Activated naive CD4-positive, alpha-beta T cell treated with anti-CD3 and anti-CD28 coated beads for 36 hours (primary cell): ENCODE data around the gene PIGP. TPM values are rescaled to one million over a fixed set of nuclear protein-coding genes. Genes with fewer than 3 reads are reported as not detected.
"Not testable (repeated sequence)": the region's sequence is repeated elsewhere in the genome, so short reads cannot be mapped to it uniquely, and the experiment has no call there.

ENCODE experiments used
- CTCF ChIA-PET: fragments of 350-600 bp; sonication (Branson Sonifier 250); formaldehyde crosslinking; loops from one replicate; lab custom pipeline; 2021; ENCODE audit warnings: antibody characterized with exemption; lab: Charles Lee
- DNase-seq: peaks from one replicate; pipeline ENCODE4 v3.0.0-alpha.2; 2020
- H3K27ac Mint-ChIP-seq: one replicate; pipeline ENCODE4 v1.8.0; 2021; ENCODE audit warnings: mild to moderate bottlenecking, mixed read lengths
- H3K27me3 Mint-ChIP-seq: one replicate; pipeline ENCODE4 v1.8.0; 2021; ENCODE audit warnings: low read depth, mixed read lengths
- H3K36me3 Mint-ChIP-seq: one replicate; pipeline ENCODE4 v1.8.0; 2021; ENCODE audit warnings: low read depth, mixed read lengths
- H3K4me1 Mint-ChIP-seq: one replicate; pipeline ENCODE4 v1.8.0; 2021; ENCODE audit warnings: low read depth, mixed read lengths
- H3K4me3 Mint-ChIP-seq: one replicate; pipeline ENCODE4 v1.8.0; 2021; ENCODE audit warnings: mild to moderate bottlenecking, moderate library complexity, mixed read lengths
- H3K9me3 Mint-ChIP-seq: one replicate; pipeline ENCODE4 v1.8.0; 2021; ENCODE audit warnings: mixed read lengths
- intact Hi-C: fragments of 100-400 bp; cut with micrococcal nuclease; formaldehyde crosslinking; loops from one replicate; pipeline ENCODE4 v1.15.1; 2023
- total RNA-seq, 2 experiments: library from RNA; stranded (reverse); gene quantifications; one replicate each; pipeline ENCODE4 v1.2.3, GENCODE V29; 2021

The PIGP gene
- total RNA-seq, 2 experiments from 2014 or later, result 12.0 to 16.9 TPM

DNA sequence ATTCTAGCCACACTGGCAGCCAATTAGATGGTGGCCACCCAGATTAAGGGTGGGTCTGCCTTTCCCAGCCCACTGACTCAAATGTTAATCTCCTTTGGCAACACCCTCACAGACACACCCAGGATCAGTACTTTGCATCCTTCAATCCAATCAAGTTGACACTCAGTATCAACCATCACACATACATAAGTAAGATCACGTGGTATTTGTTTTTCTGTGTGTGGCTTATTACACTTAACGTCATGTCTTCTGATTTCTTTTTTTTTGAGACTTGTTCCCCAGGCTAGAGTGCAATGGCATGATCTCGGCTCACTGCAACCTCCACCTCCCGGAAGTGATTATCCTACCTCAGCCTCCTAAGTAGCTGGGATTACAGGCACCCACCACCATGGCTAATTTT is 38.5 kb downstream of the PIGP start:
- H3K9me3 Mint-ChIP-seq, CTCF ChIA-PET, H3K4me1 Mint-ChIP-seq, H3K27ac Mint-ChIP-seq, DNase-seq, H3K4me3 Mint-ChIP-seq, H3K27me3 Mint-ChIP-seq, H3K36me3 Mint-ChIP-seq: not testable (repeated sequence)
- intact Hi-C loops, result loop anchor here (5.0 kb wide), 1 partner anchor 1093 kb away; no protein-coding TSS in a partner anchor

DNA sequence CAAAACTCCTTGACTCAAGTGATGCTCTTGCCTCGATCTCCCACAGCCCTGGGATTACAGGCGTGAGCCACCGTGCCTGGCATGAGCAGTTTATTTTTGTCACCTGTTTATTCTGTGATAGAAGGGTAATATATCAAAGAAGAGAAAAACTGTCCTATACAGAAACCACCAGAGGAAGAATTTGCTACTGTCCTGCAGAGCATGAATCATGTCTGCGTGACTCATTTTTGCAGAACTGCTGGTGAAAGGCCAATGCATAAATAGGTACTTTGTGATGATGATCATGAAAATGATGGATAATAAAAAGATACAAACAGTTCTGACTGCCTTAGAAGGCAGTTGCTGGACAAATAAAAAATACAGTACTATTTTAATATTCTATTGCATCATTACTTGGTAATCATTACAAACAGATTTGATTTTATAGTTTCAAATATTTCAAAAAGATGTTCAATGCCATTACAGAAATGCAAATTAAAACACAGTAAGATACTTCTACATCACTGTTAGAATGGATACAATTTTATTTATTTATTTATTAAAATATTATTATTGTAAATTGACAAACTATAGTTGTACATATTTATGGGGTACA is 39.9 kb downstream of the PIGP start:
- no peak for DNase-seq
- H3K4me3 Mint-ChIP-seq, result no peak overlapping the region
- CTCF ChIA-PET, result no interaction called here
- H3K36me3 Mint-ChIP-seq, result no peaks in the 10 kb centered on the region
- intact Hi-C loops, result loop anchor here (5.0 kb wide), 1 partner anchor 1094 kb away; no protein-coding TSS in a partner anchor
- no peaks in the 10 kb centered on the region for H3K4me1 Mint-ChIP-seq
- peaks cover 3% of the 10 kb centered on the region for H3K27me3 Mint-ChIP-seq
- no peaks in the 10 kb centered on the region for H3K9me3 Mint-ChIP-seq
- no peak overlapping the region for H3K27ac Mint-ChIP-seq

DNA sequence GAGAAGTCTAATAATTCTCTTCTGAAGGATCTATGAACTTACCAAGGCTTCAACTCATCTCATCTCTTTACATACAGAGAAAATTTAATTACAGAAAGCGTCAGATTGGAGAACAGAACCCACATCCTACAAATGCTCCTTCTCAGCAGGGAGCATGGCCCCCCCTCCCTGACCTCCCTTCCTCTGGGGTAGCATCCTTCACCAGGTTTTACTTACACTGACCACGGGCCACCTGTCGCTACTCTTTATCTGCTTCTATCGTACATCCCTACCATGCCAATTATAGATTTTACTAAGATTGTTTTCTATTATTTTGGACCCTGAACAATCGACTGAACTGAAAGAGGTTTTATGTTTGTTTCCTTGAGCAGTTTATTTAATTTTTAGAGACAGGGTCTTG is 40.6 kb downstream of the PIGP start:
- H3K36me3 Mint-ChIP-seq, result no peaks in the 10 kb centered on the region
- peaks cover 3% of the 10 kb centered on the region for H3K27me3 Mint-ChIP-seq
- no peaks in the 10 kb centered on the region for H3K4me1 Mint-ChIP-seq
- DNase-seq, result no peak
- H3K9me3 Mint-ChIP-seq, result no peaks in the 10 kb centered on the region
- CTCF ChIA-PET, result no interaction called here
- H3K27ac Mint-ChIP-seq, result no peak overlapping the region
- no peak overlapping the region for H3K4me3 Mint-ChIP-seq
- intact Hi-C loops, result loop anchor here (5.0 kb wide), 1 partner anchor 1095 kb away; no protein-coding TSS in a partner anchor

- H3K27me3 Mint-ChIP-seq, result no peaks in the 10 kb centered on the region
- no peaks in the 10 kb centered on the region for H3K36me3 Mint-ChIP-seq
- CTCF ChIA-PET, result no interaction called here
- intact Hi-C loops, result loop anchor here (5.0 kb wide), 1 partner anchor 1096 kb away; no protein-coding TSS in a partner anchor
- no peaks in the 10 kb centered on the region for H3K9me3 Mint-ChIP-seq
- H3K4me3 Mint-ChIP-seq, result no peak overlapping the region
- no peak for DNase-seq
- H3K27ac Mint-ChIP-seq, result no peak overlapping the region
- no peaks in the 10 kb centered on the region for H3K4me1 Mint-ChIP-seq
Observed at GRCh38 chr21:37030864-37031263, 42.0 kb downstream of the PIGP start.

- intact Hi-C loops, result no loop called here
- Mint-ChIP-seq H3K36me3 (no peaks in the 10 kb centered on the region), H3K4me3 (no peak overlapping the region), H3K27me3 (no peaks in the 10 kb centered on the region), H3K27ac (no peak overlapping the region), H3K4me1 (no peaks in the 10 kb centered on the region), H3K9me3 (no peaks in the 10 kb centered on the region)
- DNase-seq, result no peak
- CTCF ChIA-PET, result no interaction called here
Observed at GRCh38 chr21:37028570-37028969, 44.3 kb downstream of the PIGP start.

GRCh38 chr21:37026499-37026898 is 46.4 kb downstream of the PIGP start:
- no peak for DNase-seq
- Mint-ChIP-seq H3K4me1 (no peaks in the 10 kb centered on the region), H3K27ac (no peak overlapping the region), H3K9me3 (no peaks in the 10 kb centered on the region), H3K4me3 (no peak overlapping the region), H3K27me3 (no peaks in the 10 kb centered on the region), H3K36me3 (no peaks in the 10 kb centered on the region)
- intact Hi-C loops, result no loop called here
- CTCF ChIA-PET, result interaction anchor here (0.9 to 1.6 kb wide), 2 partner anchors 15 to 16 kb away, joined by 3 to 8 read pairs; no protein-coding TSS in a partner anchor

DNA sequence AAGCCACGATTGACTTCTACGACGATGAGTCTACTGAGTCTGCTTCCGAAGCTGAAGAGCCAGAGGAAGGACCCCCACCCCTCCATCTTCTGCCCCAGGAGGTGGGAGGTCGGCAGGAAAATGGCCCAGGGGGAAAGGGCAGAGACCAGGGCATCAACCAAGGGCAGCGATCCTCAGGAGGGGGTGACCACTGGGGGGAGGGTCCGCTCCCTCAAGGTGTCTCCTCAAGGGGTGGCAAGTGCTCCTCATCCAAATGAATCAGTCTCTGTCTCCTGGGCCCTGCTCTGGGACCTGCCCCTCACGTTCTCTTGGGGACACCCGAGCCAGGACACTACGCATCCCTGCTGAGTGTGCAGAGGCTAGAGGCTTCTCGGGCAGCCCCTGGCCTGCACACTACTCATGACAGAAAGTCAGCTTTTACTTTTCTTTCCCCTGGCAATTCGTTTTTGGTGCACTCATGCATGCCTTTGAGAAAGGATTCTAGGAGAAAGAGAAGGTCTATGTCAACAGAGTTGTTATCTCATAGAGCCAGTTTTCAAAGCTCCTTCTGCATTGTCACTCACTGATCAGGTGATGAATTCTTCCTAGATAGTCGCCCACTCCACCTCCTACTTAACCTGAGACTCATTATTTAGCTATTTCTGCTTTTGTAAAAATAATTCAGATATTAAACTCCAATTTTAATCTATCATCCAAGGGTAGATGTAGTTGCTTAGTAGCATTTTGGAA is 54.8 kb downstream of the PIGP start:
- Mint-ChIP-seq H3K27me3 (peaks cover 6% of the 10 kb centered on the region), H3K36me3 (no peaks in the 10 kb centered on the region), H3K27ac (no peak overlapping the region), H3K9me3 (no peaks in the 10 kb centered on the region), H3K4me1 (no peaks in the 10 kb centered on the region), H3K4me3 (no peak overlapping the region)
- CTCF ChIA-PET, result no interaction called here
- intact Hi-C loops, result no loop called here
- no peak for DNase-seq

Other genes starting within 250 kb of the PIGP start
- 10 to 100 TPM; 12.5 to 12.6 TPM for gene HLCS, start 106.4 kb downstream of the PIGP start, total RNA-seq
- gene RIPPLY3, start 66.4 kb downstream of the PIGP start, total RNA-seq, result under 1 TPM in 1 of 2 experiments, not detected in 1; 0.10 TPM
- gene TTC3, start 183 bp upstream of the PIGP start, total RNA-seq, result 10 to 100 TPM; 53.7 to 53.8 TPM
- 10 to 100 TPM; 50.1 to 51.0 TPM for gene VPS26C, start 194.3 kb upstream of the PIGP start, total RNA-seq